CD14-positive monocyte (primary cell): ENCODE data around the gene TMEM200B. TPM values are rescaled to one million over a fixed set of nuclear protein-coding genes. Genes with fewer than 3 reads are reported as not detected.

Source experiments
- DNase-seq, 3 donors: peaks; one replicate each; pipeline ENCODE4 v3.0.0-alpha.2; 2011 to 2022
- H2AFZ ChIP-seq: 2 replicates; pipeline ENCODE4 v1.6.0; 2012; ENCODE audit warnings: mild to moderate bottlenecking, low read depth, low read length, inconsistent platforms; ENCODE audit not compliant: insufficient read depth, poor library complexity, severe bottlenecking
- H3K27ac ChIP-seq, 2 donors: 1 replicate in 1 of 2; 2 replicates in 1 of 2; pipeline ENCODE4 v1.5.1; 2012 to 2013; ENCODE audit warnings: low read length in 2 of 2, control low read depth in 1 of 2, inconsistent platforms in 1 of 2, low read depth in 1 of 2, mild to moderate bottlenecking in 1 of 2
- H3K27me3 ChIP-seq, 2 donors: one replicate each; pipeline versions ENCODE4 v1.6.0 to v1.6.1; 2011 to 2013; ENCODE audit warnings: low read length in 2 of 2; ENCODE audit not compliant: control insufficient read depth in 2 of 2, insufficient read depth in 2 of 2
- H3K36me3 ChIP-seq, 2 donors: replicated peaks in 1 of 2; 1 replicate in 1 of 2; 2 replicates in 1 of 2; pipeline versions ENCODE4 v1.5.1 to v1.6.1; 2012 to 2013; ENCODE audit warnings: low read length in 2 of 2, control low read depth in 1 of 2, inconsistent platforms in 1 of 2, mild to moderate bottlenecking in 1 of 2; ENCODE audit not compliant: insufficient read depth in 2 of 2, control insufficient read depth in 1 of 2
- H3K4me1 ChIP-seq, 2 donors: 1 replicate in 1 of 2; 2 replicates in 1 of 2; pipeline versions ENCODE4 v1.5.1 to v1.6.1; 2012 to 2013; ENCODE audit warnings: low read length in 2 of 2, control low read depth in 1 of 2, inconsistent platforms in 1 of 2, mild to moderate bottlenecking in 1 of 2, moderate library complexity in 1 of 2; ENCODE audit not compliant: insufficient read depth in 2 of 2, control insufficient read depth in 1 of 2
- H3K4me2 ChIP-seq: replicated peaks from 2 replicates; pipeline ENCODE3; 2012; ENCODE audit warnings: low read length, moderate library complexity, mild to moderate bottlenecking; ENCODE audit not compliant: poor library complexity, severe bottlenecking; ENCODE audit errors: extremely low read depth
- H3K4me3 ChIP-seq, 3 experiments: fragments of 200-600 bp in 1 of 3; sonication (generic) in 1 of 3; replicated peaks in 1 of 3; 1 replicate in 2 of 3; 2 replicates in 1 of 3; pipeline ENCODE4 v1.5.1; 2011 to 2013; ENCODE audit warnings: low read length in 3 of 3, mild to moderate bottlenecking in 3 of 3, control low read depth in 2 of 3, low read depth in 2 of 3, inconsistent platforms in 1 of 3, moderate library complexity in 1 of 3
- H3K79me2 ChIP-seq: 2 replicates; pipeline ENCODE4 v1.6.0; 2012; ENCODE audit warnings: mild to moderate bottlenecking, control low read depth, inconsistent platforms, low read length, moderate library complexity; ENCODE audit not compliant: insufficient read depth
- H3K9ac ChIP-seq: 2 replicates; pipeline ENCODE4 v1.6.0; 2017; ENCODE audit warnings: low read length, mild to moderate bottlenecking; ENCODE audit not compliant: insufficient read depth, poor library complexity, severe bottlenecking
- H3K9me3 ChIP-seq, 2 donors: replicated peaks in 1 of 2; 1 replicate in 1 of 2; 2 replicates in 1 of 2; pipeline versions ENCODE4 v1.5.1 to v1.6.1; 2012 to 2013; ENCODE audit warnings: low read length in 2 of 2, control low read depth in 1 of 2; ENCODE audit not compliant: control insufficient read depth in 1 of 2, insufficient read depth in 1 of 2
- H4K20me1 ChIP-seq: 2 replicates; pipeline ENCODE4 v1.6.0; 2012; ENCODE audit warnings: mild to moderate bottlenecking, low read length, control low read depth, moderate library complexity; ENCODE audit not compliant: insufficient read depth
- H3K27ac Mint-ChIP-seq, 7 donors: one replicate each; pipeline ENCODE4 v1.8.0; 2020; ENCODE audit warnings: mild to moderate bottlenecking in 7 of 7, mixed read lengths in 7 of 7, moderate library complexity in 6 of 7, inconsistent platforms in 2 of 7
- H3K27me3 Mint-ChIP-seq, 3 donors: one replicate each; pipeline ENCODE4 v1.8.0; 2021 to 2022; ENCODE audit warnings: low read depth in 3 of 3, mild to moderate bottlenecking in 3 of 3, mixed read lengths in 3 of 3, moderate library complexity in 3 of 3, inconsistent platforms in 1 of 3
- H3K36me3 Mint-ChIP-seq, 2 donors: one replicate each; pipeline ENCODE4 v1.8.0; 2020; ENCODE audit warnings: mixed read lengths in 2 of 2, inconsistent platforms in 1 of 2, mild to moderate bottlenecking in 1 of 2
- H3K4me1 Mint-ChIP-seq: one replicate; pipeline ENCODE4 v1.8.0; 2020; ENCODE audit warnings: mild to moderate bottlenecking, mixed read lengths
- H3K4me3 Mint-ChIP-seq, 2 donors: one replicate each; pipeline ENCODE4 v1.8.0; 2020; ENCODE audit warnings: mild to moderate bottlenecking in 2 of 2, mixed read lengths in 2 of 2, moderate library complexity in 1 of 2
- H3K9me3 Mint-ChIP-seq, 7 donors: one replicate each; pipeline ENCODE4 v1.8.0; 2020 to 2022; ENCODE audit warnings: mixed read lengths in 7 of 7, mild to moderate bottlenecking in 6 of 7, moderate library complexity in 6 of 7, inconsistent platforms in 2 of 7
- whole genome bisulfite sequencing: methylation state at CpG from one replicate; pipeline ENCODE4 v1.1.5; 2013; ENCODE audit warnings: missing lambda C conversion rate; ENCODE audit not compliant: insufficient coverage; 5-methylcytosine and 5-hydroxymethylcytosine counted together
- intact Hi-C, 2 donors: fragments of 100-400 bp; cut with micrococcal nuclease; formaldehyde crosslinking; loops; one replicate each; pipeline versions ENCODE4 v1.15.0 to v1.15.1; 2023
- polyA plus RNA-seq, 3 donors: library from polyadenylated mRNA; depleted of rRNA in 1 of 3; unstranded in 2 of 3; stranded (reverse) in 1 of 3; fragments of 300-500 nt in 2 of 3; fragments of >200 nt in 1 of 3; fragmentation: Illumina TruSeq in 2 of 3; gene quantifications; 1 replicate in 2 of 3; 2 replicates in 1 of 3; pipeline ENCODE4 v1.2.3, GENCODE V29; 2012 to 2021
- small RNA-seq: library from RNA; depleted of rRNA; stranded (forward); fragments of <200 nt; gene quantifications from one replicate; pipeline ENCODE3, GENCODE V24; 2012; ENCODE audit warnings: low read depth; ENCODE audit not compliant: insufficient read length
- TF ChIP-seq, protein P1 (sequence below): fragments of 200-600 bp; IDR thresholded peaks from one replicate; pipeline ENCODE4 v1.8.0; 2022; ENCODE audit warnings: antibody characterized with exemption, mild to moderate bottlenecking

The TMEM200B gene
- polyA plus RNA-seq, 3 donors = not detected

GRCh38 chr1:29077155-29077554 is 46.5 kb downstream of the TMEM200B start:
- Histone ChIP-seq H2AFZ (no peak overlapping the region), H3K4me1 (no peaks in the 10 kb centered on the region), H3K4me2 (no peak overlapping the region), H3K9me3 (no peaks in the 10 kb centered on the region), H3K27ac (no peak overlapping the region), H3K9ac (no peak overlapping the region), H3K36me3 (peaks cover 11 to 56% of the 10 kb centered on the region in 2 donors), H3K79me2 (no peaks in the 10 kb centered on the region), H3K4me3 (no peak overlapping the region), H4K20me1 (no peaks in the 10 kb centered on the region), H3K27me3 (no peaks in the 10 kb centered on the region)
- intact Hi-C loops = no loop called here
- no peak overlapping the region for H3K27ac Mint-ChIP-seq
- no peak for DNase-seq
- TF ChIP-seq, protein P1, sequence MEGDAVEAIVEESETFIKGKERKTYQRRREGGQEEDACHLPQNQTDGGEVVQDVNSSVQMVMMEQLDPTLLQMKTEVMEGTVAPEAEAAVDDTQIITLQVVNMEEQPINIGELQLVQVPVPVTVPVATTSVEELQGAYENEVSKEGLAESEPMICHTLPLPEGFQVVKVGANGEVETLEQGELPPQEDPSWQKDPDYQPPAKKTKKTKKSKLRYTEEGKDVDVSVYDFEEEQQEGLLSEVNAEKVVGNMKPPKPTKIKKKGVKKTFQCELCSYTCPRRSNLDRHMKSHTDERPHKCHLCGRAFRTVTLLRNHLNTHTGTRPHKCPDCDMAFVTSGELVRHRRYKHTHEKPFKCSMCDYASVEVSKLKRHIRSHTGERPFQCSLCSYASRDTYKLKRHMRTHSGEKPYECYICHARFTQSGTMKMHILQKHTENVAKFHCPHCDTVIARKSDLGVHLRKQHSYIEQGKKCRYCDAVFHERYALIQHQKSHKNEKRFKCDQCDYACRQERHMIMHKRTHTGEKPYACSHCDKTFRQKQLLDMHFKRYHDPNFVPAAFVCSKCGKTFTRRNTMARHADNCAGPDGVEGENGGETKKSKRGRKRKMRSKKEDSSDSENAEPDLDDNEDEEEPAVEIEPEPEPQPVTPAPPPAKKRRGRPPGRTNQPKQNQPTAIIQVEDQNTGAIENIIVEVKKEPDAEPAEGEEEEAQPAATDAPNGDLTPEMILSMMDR = no peak
- no peaks in the 10 kb centered on the region for H3K4me1 Mint-ChIP-seq
- H3K27me3 Mint-ChIP-seq = no peaks in the 10 kb centered on the region
- H3K36me3 Mint-ChIP-seq = peaks cover 31 to 39% of the 10 kb centered on the region in 2 donors
- 100% methylated on average over 1 of the region's 2 CpGs for WGBS
- no peak overlapping the region for H3K4me3 Mint-ChIP-seq
- no peaks in the 10 kb centered on the region for H3K9me3 Mint-ChIP-seq

Small RNA genes lying within 50 kb of the gene (small RNA-seq; reads per million reads assigned to genes)
- not detected for gene RF02271

Other genes starting within 250 kb of the TMEM200B start
- gene EPB41, start 209.3 kb downstream of the TMEM200B start, polyA plus RNA-seq = 10 to 100 TPM; 11.3 to 19.4 (median 18.9) TPM
- gene SRSF4, start 58.0 kb upstream of the TMEM200B start, polyA plus RNA-seq = 10 to 100 TPM; 38.4 to 66.8 (median 55.5) TPM
- 1 to 10 TPM; 6.3 to 8.5 (median 7.5) TPM for gene MECR, start 107.0 kb upstream of the TMEM200B start, polyA plus RNA-seq
- 1 to 10 TPM in 1 of 3 donors, under 1 TPM in 1, not detected in 1; 0.42 to 1.4 TPM for gene PTPRU, start 112.6 kb upstream of the TMEM200B start, polyA plus RNA-seq